MM.1S (cell line): ENCODE measurements around the gene GAS7.

Source experiments
- DNase-seq: peaks from one replicate; pipeline ENCODE4 v3.0.0-alpha.2; 2015
- H2AFZ ChIP-seq: fragments of 300-600 bp; sonication (generic); 2 replicates; pipeline ENCODE4 v1.6.0; 2016; ENCODE audit warnings: antibody characterized with exemption, low read length
- H3F3A ChIP-seq: fragments of 300-600 bp; sonication (generic); 2 replicates; pipeline ENCODE4 v1.6.1; 2016; ENCODE audit warnings: mild to moderate bottlenecking, antibody characterized with exemption, low read length, moderate library complexity, mixed read lengths; ENCODE audit not compliant: insufficient read depth
- H3K27ac ChIP-seq: fragments of 300-600 bp; sonication (generic); 2 replicates; pipeline ENCODE4 v1.5.1; 2016; ENCODE audit warnings: mild to moderate bottlenecking, low read length
- H3K27me3 ChIP-seq: fragments of 300-600 bp; sonication (generic); replicated peaks from 2 replicates; pipeline ENCODE4 v1.6.0; 2016; ENCODE audit warnings: low read length; ENCODE audit not compliant: insufficient read depth
- H3K36me3 ChIP-seq: fragments of 300-600 bp; sonication (generic); replicated peaks from 2 replicates; pipeline ENCODE4 v1.6.1; 2016; ENCODE audit warnings: mild to moderate bottlenecking, low read length, mixed read lengths; ENCODE audit not compliant: insufficient read depth
- H3K4me1 ChIP-seq: fragments of 300-600 bp; sonication (generic); 2 replicates; pipeline ENCODE4 v1.6.1; 2016; ENCODE audit warnings: low read length, mixed read lengths
- H3K4me2 ChIP-seq: fragments of 300-600 bp; sonication (generic); 2 replicates; pipeline ENCODE4 v1.6.0; 2016; ENCODE audit warnings: low read depth, low read length
- H3K4me3 ChIP-seq: fragments of 300-600 bp; sonication (generic); 2 replicates; pipeline ENCODE4 v1.5.1; 2016; ENCODE audit warnings: low read length, mixed read lengths
- H3K79me2 ChIP-seq: fragments of 300-600 bp; sonication (generic); 2 replicates; pipeline ENCODE4 v1.6.1; 2016; ENCODE audit warnings: mixed run types, low read length, mixed read lengths
- H3K9ac ChIP-seq: fragments of 300-600 bp; sonication (generic); 2 replicates; pipeline ENCODE4 v1.6.1; 2016; ENCODE audit warnings: low read length, mixed read lengths
- H3K9me2 ChIP-seq: fragments of 300-600 bp; sonication (generic); replicated peaks from 2 replicates; pipeline ENCODE4 v1.6.1; 2016; ENCODE audit warnings: mild to moderate bottlenecking, low read length, mixed read lengths; ENCODE audit not compliant: insufficient read depth
- H3K9me3 ChIP-seq: fragments of 300-600 bp; sonication (generic); replicated peaks from 2 replicates; pipeline ENCODE4 v1.6.1; 2016; ENCODE audit warnings: mild to moderate bottlenecking, low read length, mixed read lengths; ENCODE audit not compliant: insufficient read depth
- H4K20me1 ChIP-seq: fragments of 300-600 bp; sonication (generic); 2 replicates; pipeline ENCODE4 v1.6.1; 2016; ENCODE audit warnings: mild to moderate bottlenecking, low read length, moderate library complexity, mixed read lengths; ENCODE audit not compliant: insufficient read depth
- CTCF ChIP-seq: fragments of 300-600 bp; sonication (generic); IDR thresholded peaks from 2 replicates; pipeline ENCODE4 v1.5.1; 2016; ENCODE audit warnings: antibody characterized with exemption, low read length, mixed read lengths
- EZH2 ChIP-seq: fragments of 300-600 bp; sonication (generic); optimal IDR thresholded peaks from 2 replicates; pipeline ENCODE3; 2017; ENCODE audit warnings: low read depth, mild to moderate bottlenecking, antibody characterized with exemption, low read length, mixed read lengths
- EZH2phosphoT487 ChIP-seq: fragments of 300-600 bp; sonication (generic); IDR thresholded peaks from 2 replicates; pipeline ENCODE4 v1.6.1; 2018; ENCODE audit warnings: antibody characterized with exemption, low read length

GAS7 gene

GRCh38 chr17:10092595-10092994 lies 105.8 kb downstream of the GAS7 start:
- no peak overlapping the region for H3K4me3 ChIP-seq
- no peak overlapping the region for H3K9ac ChIP-seq
- H3K36me3 ChIP-seq: no peaks in the 10 kb centered on the region
- no peak for TF ChIP-seq EZH2
- no peak for TF ChIP-seq EZH2phosphoT487
- TF ChIP-seq CTCF: no peak
- H3K27ac ChIP-seq: no peak overlapping the region
- no peak overlapping the region for H2AFZ ChIP-seq
- no peaks in the 10 kb centered on the region for H3F3A ChIP-seq
- no peaks in the 10 kb centered on the region for H3K9me2 ChIP-seq
- no peaks in the 10 kb centered on the region for H3K9me3 ChIP-seq
- H3K27me3 ChIP-seq: no peaks in the 10 kb centered on the region
- no peaks in the 10 kb centered on the region for H3K4me1 ChIP-seq
- H3K4me2 ChIP-seq: no peak overlapping the region
- H3K79me2 ChIP-seq: no peaks in the 10 kb centered on the region
- DNase-seq: no peak
- no peaks in the 10 kb centered on the region for H4K20me1 ChIP-seq

- Histone ChIP-seq H3K4me2 (no peak overlapping the region), H2AFZ (no peak overlapping the region), H3K4me1 (no peaks in the 10 kb centered on the region), H3K36me3 (no peaks in the 10 kb centered on the region), H3K9ac (no peak overlapping the region), H3K27me3 (no peaks in the 10 kb centered on the region), H3K27ac (no peak overlapping the region), H4K20me1 (no peaks in the 10 kb centered on the region), H3K9me2 (no peaks in the 10 kb centered on the region), H3K9me3 (no peaks in the 10 kb centered on the region), H3K4me3 (no peak overlapping the region), H3K79me2 (no peaks in the 10 kb centered on the region), H3F3A (no peaks in the 10 kb centered on the region)
- no peak for DNase-seq
- TF ChIP-seq EZH2: no peak
- no peak for TF ChIP-seq EZH2phosphoT487
- no peak for TF ChIP-seq CTCF
Observed at GRCh38 chr17:10091046-10091445, 107.4 kb downstream of the GAS7 start.

- H3F3A ChIP-seq: no peaks in the 10 kb centered on the region
Observed at GRCh38 chr17:10089196-10089804, 109.1 kb downstream of the GAS7 start.

More at GRCh38 chr17:10089196-10089804, 109.1 kb downstream of the GAS7 start:
- Histone ChIP-seq H3K9me3 (no peaks in the 10 kb centered on the region), H4K20me1 (no peaks in the 10 kb centered on the region), H3K4me2 (no peak overlapping the region), H3K27ac (no peak overlapping the region), H3K9me2 (no peaks in the 10 kb centered on the region), H3K27me3 (0 out of 2 replicates have a peak, but pooled peaks cover 5% of the 10 kb centered on the region), H3K9ac (no peak overlapping the region), H3K36me3 (no peaks in the 10 kb centered on the region), H2AFZ (no peak overlapping the region), H3K79me2 (no peaks in the 10 kb centered on the region), H3K4me3 (no peak overlapping the region), H3K4me1 (no peaks in the 10 kb centered on the region)
- no peak for DNase-seq
- TF ChIP-seq CTCF (no peak), EZH2phosphoT487 (no peak)
